ENCODE measurements around the gene BSN.

Gene BSN

DNA sequence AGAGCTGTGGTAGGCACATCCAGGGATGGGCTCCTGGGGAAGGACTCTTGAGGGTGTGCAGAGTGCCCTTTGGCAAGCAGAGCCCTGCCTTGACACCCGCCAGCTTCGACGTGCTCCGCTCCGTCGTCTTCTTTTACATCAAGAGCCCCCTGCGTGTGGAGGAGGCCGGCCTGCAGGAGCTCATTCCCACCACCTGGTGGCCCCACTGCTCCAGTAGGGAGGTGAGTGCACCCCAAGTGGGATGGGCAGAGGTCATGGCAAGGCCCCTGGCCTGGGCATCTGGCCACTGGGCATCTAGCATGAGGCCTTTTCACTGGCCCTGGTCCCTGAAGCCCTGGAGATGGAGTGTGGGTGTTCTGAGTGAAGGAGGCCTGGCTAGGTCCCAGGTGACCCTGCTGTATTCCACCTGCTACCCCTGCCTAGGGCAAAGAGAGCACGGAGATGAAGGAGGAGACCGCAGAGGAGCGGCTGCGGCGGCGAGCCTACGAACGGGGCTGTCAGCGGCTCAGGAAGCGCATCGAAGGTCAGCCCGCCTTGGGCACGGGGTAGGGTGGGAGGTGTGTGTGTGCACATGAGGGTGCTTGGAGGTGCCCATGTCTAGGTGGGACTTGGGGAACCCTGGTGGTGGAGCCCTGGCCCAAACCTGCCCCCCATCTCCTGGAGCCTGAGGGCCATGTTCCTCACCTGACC, 147.3 kb downstream of the BSN start:
- DNase-seq (ENCODE audit: low spot score) = no peak
- TF ChIP-seq, protein P1, sequence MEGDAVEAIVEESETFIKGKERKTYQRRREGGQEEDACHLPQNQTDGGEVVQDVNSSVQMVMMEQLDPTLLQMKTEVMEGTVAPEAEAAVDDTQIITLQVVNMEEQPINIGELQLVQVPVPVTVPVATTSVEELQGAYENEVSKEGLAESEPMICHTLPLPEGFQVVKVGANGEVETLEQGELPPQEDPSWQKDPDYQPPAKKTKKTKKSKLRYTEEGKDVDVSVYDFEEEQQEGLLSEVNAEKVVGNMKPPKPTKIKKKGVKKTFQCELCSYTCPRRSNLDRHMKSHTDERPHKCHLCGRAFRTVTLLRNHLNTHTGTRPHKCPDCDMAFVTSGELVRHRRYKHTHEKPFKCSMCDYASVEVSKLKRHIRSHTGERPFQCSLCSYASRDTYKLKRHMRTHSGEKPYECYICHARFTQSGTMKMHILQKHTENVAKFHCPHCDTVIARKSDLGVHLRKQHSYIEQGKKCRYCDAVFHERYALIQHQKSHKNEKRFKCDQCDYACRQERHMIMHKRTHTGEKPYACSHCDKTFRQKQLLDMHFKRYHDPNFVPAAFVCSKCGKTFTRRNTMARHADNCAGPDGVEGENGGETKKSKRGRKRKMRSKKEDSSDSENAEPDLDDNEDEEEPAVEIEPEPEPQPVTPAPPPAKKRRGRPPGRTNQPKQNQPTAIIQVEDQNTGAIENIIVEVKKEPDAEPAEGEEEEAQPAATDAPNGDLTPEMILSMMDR (IDR thresholded peaks at IDR 0.05; ENCODE audit: poor library complexity, severe bottlenecking) = no peak
- Histone ChIP-seq H3K4me1 (ENCODE audit: insufficient read depth, poor library complexity, severe bottlenecking) (no peaks in the 10 kb centered on the region), H3K9me3 (ENCODE audit: severe bottlenecking) (no peaks in the 10 kb centered on the region), H3K27ac (ENCODE audit: poor library complexity, severe bottlenecking) (no peak overlapping the region), H3K27me3 (ENCODE audit: insufficient read depth, poor library complexity, severe bottlenecking) (no peaks in the 10 kb centered on the region), H3K4me3 (ENCODE audit: severe bottlenecking) (no peak overlapping the region), H3K36me3 (ENCODE audit: low read depth) (peaks cover 12% of the 10 kb centered on the region)
- no peak for ATAC-seq (ENCODE audit: low read depth)

DNA sequence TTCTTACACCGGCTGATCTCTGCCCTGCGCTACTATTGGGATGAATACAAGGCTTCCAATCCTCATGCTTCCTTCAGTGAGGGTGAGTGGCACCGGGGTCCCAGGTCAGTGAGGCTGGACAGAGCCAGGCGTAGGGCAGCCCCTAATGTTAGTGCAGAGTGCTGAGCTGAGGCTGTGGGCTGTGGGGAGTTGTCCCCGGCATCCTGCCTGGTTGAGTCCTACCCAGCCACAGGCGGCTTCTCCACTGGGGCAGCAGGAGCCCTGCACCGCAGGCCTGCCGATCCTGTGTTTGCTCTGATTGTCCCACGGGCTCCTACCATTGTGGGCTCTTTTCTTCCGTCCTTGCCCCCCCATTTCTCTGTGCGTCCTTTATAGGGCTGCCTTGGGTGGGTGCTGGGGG, 148.4 kb downstream of the BSN start:
- Histone ChIP-seq H3K36me3 (ENCODE audit: low read depth) (peaks cover 12% of the 10 kb centered on the region), H3K27me3 (ENCODE audit: insufficient read depth, poor library complexity, severe bottlenecking) (no peaks in the 10 kb centered on the region), H3K9me3 (ENCODE audit: severe bottlenecking) (no peaks in the 10 kb centered on the region), H3K27ac (ENCODE audit: poor library complexity, severe bottlenecking) (no peak overlapping the region), H3K4me3 (ENCODE audit: severe bottlenecking) (no peak overlapping the region), H3K4me1 (ENCODE audit: insufficient read depth, poor library complexity, severe bottlenecking) (no peaks in the 10 kb centered on the region)
- TF ChIP-seq, protein P1 (IDR thresholded peaks at IDR 0.05; ENCODE audit: poor library complexity, severe bottlenecking) = no peak
- ATAC-seq (ENCODE audit: low read depth) (no peak), DNase-seq (ENCODE audit: low spot score) (no peak)

GRCh38 chr3:49703443-49703927, 149.2 kb downstream of the BSN start:
- H3K27me3 ChIP-seq (ENCODE audit: insufficient read depth, poor library complexity, severe bottlenecking) = no peaks in the 10 kb centered on the region
- H3K9me3 ChIP-seq (ENCODE audit: severe bottlenecking) = no peaks in the 10 kb centered on the region
- H3K4me3 ChIP-seq (ENCODE audit: severe bottlenecking) = no peak overlapping the region
- H3K4me1 ChIP-seq (ENCODE audit: insufficient read depth, poor library complexity, severe bottlenecking) = no peaks in the 10 kb centered on the region
- H3K27ac ChIP-seq (ENCODE audit: poor library complexity, severe bottlenecking) = no peak overlapping the region
- DNase-seq (ENCODE audit: low spot score) = no peak
- TF ChIP-seq, protein P1 (IDR thresholded peaks at IDR 0.05; ENCODE audit: poor library complexity, severe bottlenecking) = peak; percentile 81
- peaks cover 12% of the 10 kb centered on the region for H3K36me3 ChIP-seq (ENCODE audit: low read depth)
- ATAC-seq (ENCODE audit: low read depth) = peak; percentile 83

DNA sequence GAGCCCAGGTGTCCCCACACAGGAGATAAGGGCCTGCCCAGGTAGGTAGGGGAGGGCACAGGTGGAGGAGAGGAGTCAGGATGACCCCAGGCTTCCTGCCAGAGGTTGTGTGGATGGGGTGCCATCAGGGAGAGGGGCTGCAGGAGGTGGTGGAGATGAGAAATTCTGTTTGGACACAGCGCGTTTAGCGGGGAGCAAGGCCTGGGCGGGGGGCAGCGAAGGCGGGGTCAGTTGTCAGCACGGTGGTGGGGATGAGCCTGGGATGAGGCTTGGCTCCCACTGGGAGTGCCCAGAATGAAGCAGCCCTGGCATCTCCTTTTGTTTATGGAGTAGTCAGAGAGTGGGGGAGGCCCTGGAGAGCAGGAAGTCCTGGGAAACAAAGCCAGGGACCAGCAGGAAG, 149.7 kb downstream of the BSN start:
- TF ChIP-seq, protein P1 (IDR thresholded peaks at IDR 0.05; ENCODE audit: poor library complexity, severe bottlenecking) = no peak
- Histone ChIP-seq H3K4me1 (ENCODE audit: insufficient read depth, poor library complexity, severe bottlenecking) (no peaks in the 10 kb centered on the region), H3K27me3 (ENCODE audit: insufficient read depth, poor library complexity, severe bottlenecking) (no peaks in the 10 kb centered on the region), H3K9me3 (ENCODE audit: severe bottlenecking) (no peaks in the 10 kb centered on the region), H3K4me3 (ENCODE audit: severe bottlenecking) (no peak overlapping the region), H3K36me3 (ENCODE audit: low read depth) (peaks cover 12% of the 10 kb centered on the region), H3K27ac (ENCODE audit: poor library complexity, severe bottlenecking) (no peak overlapping the region)
- DNase-seq (ENCODE audit: low spot score) = no peak
- no peak for ATAC-seq (ENCODE audit: low read depth)

- Histone ChIP-seq H3K4me1 (ENCODE audit: insufficient read depth, poor library complexity, severe bottlenecking) (no peaks in the 10 kb centered on the region), H3K36me3 (ENCODE audit: low read depth) (peaks cover 12% of the 10 kb centered on the region), H3K9me3 (ENCODE audit: severe bottlenecking) (no peaks in the 10 kb centered on the region), H3K27ac (ENCODE audit: poor library complexity, severe bottlenecking) (no peak overlapping the region), H3K4me3 (ENCODE audit: severe bottlenecking) (no peak overlapping the region), H3K27me3 (ENCODE audit: insufficient read depth, poor library complexity, severe bottlenecking) (no peaks in the 10 kb centered on the region)
- no peak for DNase-seq (ENCODE audit: low spot score)
- TF ChIP-seq, protein P1 (IDR thresholded peaks at IDR 0.05; ENCODE audit: poor library complexity, severe bottlenecking) = no peak
- ATAC-seq (ENCODE audit: low read depth) = no peak
Measured at GRCh38 chr3:49704629-49705028, 150.4 kb downstream of the BSN start.
